Activated gamma-delta T cell (primary cell): ENCODE data around the gene CCR5AS.

ENCODE experiments used
- DNase-seq: peaks from one replicate; lab custom pipeline; 2025; lab: John Stamatoyannopoulos, UW

The CCR5AS gene

DNA sequence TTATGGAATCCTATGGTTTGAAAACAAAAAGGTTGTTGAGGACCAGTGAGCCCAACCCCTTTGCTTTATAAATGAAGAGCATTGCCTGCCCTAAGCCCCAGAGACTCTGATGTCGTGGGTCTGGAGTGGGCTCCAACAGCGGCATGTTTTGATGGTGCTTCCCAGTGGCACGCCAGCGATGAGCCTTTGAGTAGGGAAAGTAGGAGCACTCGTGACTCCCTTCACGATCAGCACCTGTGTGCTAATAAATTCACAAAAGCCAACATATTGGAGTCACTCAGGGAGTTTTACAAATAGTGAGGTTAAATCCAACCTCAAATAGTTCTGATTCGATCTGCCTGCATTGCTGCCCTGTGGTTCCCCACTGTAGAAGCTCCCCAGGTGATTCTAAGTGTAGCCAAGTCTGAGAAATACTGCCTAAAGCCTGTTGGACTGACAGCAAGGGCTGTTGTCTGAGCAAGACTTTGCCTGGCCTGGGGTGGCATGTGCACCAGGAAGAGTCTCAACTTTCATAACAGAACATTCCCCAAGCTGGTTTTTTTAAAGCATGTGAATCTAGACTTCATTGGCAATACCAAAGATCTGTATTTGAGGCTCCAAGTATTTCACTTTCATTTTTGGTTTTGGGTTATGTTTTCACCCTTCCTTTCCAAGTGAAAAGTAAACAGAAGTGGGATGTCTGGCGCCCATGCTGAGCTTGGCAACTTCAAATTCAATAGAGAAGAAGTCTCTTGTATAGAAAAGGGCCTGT, 26.2 kb downstream of the CCR5AS start:
- no peak for DNase-seq

DNA sequence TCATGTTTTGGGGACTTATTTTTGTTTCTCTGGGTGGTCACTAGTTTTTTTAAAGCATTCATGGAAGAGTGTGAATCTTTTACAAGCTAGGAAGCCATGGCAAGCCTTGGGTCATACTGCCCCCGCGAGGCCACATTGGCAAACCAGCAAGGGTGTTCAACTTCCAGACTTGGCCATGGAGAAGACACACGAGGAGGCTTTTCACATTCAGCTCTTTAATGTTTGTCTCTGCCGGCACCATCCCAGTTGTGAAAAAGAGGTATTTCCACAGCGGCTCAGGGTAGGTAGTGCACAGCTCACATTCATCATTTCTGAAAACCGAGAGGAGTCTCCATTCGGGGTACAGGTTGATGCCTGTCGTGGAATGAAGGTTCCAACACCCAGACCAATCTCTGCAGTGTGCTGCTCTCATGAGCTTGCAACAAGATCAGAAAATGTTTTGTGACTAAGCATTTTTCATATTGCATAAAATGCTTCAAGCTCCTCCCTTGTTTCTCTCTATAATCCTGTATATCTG, 28.4 kb downstream of the CCR5AS start:
- DNase-seq: peak; percentile 13

DNA sequence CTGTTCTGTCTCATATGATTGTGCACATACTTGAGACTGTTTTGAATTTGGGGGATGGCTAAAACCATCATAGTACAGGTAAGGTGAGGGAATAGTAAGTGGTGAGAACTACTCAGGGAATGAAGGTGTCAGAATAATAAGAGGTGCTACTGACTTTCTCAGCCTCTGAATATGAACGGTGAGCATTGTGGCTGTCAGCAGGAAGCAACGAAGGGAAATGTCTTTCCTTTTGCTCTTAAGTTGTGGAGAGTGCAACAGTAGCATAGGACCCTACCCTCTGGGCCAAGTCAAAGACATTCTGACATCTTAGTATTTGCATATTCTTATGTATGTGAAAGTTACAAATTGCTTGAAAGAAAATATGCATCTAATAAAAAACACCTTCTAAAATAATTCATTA, 31.1 kb downstream of the CCR5AS start:
- DNase-seq: no peak

DNA sequence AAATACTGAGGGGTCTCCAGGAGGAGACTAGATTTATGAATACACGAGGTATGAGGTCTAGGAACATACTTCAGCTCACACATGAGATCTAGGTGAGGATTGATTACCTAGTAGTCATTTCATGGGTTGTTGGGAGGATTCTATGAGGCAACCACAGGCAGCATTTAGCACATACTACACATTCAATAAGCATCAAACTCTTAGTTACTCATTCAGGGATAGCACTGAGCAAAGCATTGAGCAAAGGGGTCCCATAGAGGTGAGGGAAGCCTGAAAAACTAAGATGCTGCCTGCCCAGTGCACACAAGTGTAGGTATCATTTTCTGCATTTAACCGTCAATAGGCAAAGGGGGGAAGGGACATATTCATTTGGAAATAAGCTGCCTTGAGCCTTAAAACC, 31.6 kb downstream of the CCR5AS start:
- DNase-seq: no peak

DNA sequence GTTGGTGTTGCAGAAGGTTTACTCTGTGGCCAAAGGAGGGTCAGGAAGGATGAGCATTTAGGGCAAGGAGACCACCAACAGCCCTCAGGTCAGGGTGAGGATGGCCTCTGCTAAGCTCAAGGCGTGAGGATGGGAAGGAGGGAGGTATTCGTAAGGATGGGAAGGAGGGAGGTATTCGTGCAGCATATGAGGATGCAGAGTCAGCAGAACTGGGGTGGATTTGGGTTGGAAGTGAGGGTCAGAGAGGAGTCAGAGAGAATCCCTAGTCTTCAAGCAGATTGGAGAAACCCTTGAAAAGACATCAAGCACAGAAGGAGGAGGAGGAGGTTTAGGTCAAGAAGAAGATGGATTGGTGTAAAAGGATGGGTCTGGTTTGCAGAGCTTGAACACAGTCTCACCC, 32.1 kb downstream of the CCR5AS start:
- no peak for DNase-seq

DNA sequence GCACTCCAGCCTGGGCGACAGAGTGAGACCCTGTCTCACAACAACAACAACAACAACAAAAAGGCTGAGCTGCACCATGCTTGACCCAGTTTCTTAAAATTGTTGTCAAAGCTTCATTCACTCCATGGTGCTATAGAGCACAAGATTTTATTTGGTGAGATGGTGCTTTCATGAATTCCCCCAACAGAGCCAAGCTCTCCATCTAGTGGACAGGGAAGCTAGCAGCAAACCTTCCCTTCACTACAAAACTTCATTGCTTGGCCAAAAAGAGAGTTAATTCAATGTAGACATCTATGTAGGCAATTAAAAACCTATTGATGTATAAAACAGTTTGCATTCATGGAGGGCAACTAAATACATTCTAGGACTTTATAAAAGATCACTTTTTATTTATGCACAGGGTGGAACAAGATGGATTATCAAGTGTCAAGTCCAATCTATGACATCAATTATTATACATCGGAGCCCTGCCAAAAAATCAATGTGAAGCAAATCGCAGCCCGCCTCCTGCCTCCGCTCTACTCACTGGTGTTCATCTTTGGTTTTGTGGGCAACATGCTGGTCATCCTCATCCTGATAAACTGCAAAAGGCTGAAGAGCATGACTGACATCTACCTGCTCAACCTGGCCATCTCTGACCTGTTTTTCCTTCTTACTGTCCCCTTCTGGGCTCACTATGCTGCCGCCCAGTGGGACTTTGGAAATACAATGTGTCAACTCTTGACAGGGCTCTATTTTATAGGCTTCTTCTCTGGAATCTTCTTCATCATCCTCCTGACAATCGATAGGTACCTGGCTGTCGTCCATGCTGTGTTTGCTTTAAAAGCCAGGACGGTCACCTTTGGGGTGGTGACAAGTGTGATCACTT, 34.1 kb downstream of the CCR5AS start:
- DNase-seq: no peak

DNA sequence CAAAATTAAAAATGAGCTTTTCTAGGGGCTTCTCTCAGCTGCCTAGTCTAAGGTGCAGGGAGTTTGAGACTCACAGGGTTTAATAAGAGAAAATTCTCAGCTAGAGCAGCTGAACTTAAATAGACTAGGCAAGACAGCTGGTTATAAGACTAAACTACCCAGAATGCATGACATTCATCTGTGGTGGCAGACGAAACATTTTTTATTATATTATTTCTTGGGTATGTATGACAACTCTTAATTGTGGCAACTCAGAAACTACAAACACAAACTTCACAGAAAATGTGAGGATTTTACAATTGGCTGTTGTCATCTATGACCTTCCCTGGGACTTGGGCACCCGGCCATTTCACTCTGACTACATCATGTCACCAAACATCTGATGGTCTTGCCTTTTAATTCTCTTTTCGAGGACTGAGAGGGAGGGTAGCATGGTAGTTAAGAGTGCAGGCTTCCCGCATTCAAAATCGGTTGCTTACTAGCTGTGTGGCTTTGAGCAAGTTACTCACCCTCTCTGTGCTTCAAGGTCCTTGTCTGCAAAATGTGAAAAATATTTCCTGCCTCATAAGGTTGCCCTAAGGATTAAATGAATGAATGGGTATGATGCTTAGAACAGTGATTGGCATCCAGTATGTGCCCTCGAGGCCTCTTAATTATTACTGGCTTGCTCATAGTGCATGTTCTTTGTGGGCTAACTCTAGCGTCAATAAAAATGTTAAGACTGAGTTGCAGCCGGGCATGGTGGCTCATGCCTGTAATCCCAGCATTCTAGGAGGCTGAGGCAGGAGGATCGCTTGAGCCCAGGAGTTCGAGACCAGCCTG, 35.1 kb downstream of the CCR5AS start:
- no peak for DNase-seq

DNA sequence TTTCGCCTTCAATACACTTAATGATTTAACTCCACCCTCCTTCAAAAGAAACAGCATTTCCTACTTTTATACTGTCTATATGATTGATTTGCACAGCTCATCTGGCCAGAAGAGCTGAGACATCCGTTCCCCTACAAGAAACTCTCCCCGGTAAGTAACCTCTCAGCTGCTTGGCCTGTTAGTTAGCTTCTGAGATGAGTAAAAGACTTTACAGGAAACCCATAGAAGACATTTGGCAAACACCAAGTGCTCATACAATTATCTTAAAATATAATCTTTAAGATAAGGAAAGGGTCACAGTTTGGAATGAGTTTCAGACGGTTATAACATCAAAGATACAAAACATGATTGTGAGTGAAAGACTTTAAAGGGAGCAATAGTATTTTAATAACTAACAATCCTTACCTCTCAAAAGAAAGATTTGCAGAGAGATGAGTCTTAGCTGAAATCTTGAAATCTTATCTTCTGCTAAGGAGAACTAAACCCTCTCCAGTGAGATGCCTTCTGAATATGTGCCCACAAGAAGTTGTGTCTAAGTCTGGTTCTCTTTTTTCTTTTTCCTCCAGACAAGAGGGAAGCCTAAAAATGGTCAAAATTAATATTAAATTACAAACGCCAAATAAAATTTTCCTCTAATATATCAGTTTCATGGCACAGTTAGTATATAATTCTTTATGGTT, 35.9 kb downstream of the CCR5AS start, which contains the start of gene CCR5:
Gene CCR5, plus strand, starts transcription at position 108 of the 680 bp plus-strand sequence. CDS start 1,957 bp downstream, outside the sequence.
- DNase-seq: no peak

DNA sequence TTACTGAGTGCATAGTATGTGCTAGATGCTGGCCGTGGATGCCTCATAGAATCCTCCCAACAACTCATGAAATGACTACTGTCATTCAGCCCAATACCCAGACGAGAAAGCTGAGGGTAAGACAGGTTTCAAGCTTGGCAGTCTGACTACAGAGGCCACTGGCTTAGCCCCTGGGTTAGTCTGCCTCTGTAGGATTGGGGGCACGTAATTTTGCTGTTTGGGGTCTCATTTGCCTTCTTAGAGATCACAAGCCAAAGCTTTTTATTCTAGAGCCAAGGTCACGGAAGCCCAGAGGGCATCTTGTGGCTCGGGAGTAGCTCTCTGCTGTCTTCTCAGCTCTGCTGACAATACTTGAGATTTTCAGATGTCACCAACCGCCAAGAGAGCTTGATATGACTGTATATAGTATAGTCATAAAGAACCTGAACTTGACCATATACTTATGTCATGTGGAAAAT, 37.2 kb downstream of the CCR5AS start:
- DNase-seq: no peak

DNA sequence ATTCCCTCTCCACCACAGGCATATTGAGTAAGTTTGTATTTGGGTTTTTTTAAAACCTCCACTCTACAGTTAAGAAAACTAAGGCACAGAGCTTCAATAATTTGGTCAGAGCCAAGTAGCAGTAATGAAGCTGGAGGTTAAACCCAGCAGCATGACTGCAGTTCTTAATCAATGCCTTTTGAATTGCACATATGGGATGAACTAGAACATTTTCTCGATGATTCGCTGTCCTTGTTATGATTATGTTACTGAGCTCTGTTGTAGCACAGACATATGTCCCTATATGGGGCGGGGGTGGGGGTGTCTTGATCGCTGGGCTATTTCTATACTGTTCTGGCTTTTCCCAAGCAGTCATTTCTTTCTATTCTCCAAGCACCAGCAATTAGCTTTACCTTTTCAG, 37.7 kb downstream of the CCR5AS start:
- DNase-seq: no peak

DNA sequence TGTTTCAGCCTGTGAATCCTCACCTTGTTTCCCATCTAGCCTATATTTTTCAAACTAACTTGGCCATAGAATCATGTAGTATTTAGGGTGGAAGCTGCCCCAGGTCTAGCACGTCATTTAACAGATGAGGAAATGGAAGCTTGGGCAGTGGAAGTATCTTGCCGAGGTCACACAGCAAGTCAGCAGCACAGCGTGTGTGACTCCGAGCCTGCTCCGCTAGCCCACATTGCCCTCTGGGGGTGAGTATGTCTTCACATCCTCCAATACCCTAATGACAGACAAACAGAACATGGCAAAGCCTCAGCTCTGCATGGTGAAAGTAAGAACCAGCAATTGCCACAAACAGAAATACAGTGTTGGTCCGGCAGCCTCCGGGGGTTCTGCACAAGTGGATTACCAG, 38.3 kb downstream of the CCR5AS start:
- peak; percentile 14 for DNase-seq

DNA sequence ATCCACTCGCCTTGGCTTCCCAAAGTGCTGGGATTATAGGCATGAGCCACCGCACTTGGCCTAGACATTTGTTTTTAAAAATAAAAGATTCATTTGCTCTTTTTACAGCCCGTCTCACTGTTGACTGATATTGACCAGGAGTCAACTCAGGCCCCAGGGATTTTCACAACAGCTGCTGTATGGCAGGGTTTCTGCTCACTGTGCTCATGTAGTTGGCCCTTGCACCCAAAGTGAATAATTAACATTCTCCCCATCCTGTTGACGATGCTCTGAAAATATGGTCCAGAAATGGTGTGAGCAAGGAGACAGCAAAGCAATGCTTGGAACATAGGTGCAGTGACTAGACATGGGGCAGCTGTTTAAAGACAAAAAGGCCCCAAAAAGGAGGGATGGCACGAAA, 39.1 kb downstream of the CCR5AS start:
- no peak for DNase-seq

DNA sequence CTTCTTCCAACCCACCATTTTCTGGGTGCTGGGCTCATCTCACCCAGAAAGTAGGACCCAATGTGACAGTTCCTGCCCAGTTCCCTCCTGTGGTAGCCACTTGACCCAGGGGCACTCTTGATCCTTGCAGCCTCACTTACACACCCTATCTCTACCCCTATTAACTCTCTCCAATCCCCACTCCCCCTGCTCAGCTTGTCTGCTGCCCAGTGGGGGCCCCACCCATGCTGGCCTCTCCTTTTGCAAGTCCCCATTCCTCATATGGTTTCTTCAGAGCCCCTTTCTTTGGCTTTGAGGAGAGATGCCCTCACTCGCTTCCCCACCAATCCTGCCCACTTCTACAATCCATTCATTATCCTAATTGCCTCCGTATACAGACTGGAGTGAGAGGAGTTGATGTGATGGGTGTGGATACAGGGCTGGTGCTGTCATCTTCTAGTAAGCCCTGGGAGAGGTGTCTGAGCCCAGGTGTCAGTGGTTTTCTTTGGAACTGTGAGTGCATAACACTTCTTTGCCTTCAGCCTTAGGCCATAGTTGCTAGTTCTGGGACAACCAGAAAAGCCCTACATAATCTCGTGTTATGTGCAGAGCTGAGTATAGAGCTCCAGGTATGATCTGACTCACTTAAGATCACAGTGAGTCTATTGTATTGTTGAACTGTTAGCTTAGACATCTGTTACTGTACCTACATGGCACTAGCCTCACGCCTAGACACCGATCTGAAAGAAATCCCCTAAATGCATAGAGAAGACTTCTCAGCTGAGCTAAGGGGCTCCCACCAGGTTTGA, 40.9 kb downstream of the CCR5AS start:
- DNase-seq: no peak

DNA sequence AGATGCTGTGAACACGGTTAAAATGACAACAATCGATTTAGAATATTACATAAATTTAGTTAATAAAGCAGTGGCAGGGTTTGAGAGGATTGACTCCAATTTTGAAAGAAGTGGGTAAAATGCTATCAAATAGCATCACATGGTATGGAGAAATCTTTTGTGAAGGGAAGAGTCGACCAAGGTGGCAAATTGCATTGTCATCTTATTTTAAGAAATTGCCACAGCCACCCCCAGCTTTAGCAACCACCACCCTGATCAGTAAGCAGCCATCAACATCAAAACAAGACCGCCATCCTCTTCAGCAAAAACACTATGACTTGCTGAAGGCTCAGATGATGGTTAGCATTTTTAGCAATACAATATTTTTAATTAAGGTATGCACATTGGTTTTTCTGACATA, 41.8 kb downstream of the CCR5AS start:
- DNase-seq: no peak

DNA sequence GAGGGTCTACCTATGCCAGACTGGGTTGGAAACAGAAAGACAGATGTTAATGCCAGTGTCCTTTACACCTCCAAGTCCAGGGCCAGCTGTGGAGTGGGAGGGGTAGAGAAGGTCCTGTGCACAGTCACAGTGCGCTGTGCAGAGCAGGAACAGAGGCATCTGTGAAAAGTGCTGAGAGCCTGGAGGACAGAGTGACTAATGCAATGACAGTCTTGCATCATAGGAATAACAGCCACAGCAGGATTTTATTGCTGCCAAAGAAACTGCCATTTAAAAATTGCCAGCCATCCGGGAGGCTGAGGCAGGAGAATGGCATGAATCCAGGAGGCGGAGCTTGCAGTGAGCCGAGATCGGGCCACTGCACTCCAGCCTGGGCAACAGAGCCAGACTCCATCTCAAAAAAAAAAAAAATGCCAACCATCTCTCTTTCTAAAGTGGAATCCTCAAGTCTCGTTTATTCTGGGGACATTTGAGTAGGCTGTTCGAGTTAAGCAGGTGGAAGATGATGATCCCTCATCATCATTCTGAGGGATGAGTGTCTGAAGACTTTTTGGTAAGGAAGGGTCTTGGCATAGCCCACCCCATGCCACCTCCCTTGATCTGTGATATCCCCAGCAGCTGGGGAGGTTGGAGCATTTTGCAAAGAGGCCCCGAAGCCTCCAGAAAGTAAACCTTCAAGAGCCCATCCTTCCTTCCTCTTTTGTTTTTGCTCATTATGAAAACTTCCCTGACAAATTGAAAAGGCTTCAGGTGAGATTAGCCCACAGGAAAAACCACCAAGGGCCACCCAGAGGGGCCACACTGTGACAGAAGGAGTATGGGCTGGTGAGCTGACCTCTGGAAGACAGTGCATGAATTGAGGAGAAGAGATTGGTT, 45.2 kb downstream of the CCR5AS start:
- no peak for DNase-seq

DNA sequence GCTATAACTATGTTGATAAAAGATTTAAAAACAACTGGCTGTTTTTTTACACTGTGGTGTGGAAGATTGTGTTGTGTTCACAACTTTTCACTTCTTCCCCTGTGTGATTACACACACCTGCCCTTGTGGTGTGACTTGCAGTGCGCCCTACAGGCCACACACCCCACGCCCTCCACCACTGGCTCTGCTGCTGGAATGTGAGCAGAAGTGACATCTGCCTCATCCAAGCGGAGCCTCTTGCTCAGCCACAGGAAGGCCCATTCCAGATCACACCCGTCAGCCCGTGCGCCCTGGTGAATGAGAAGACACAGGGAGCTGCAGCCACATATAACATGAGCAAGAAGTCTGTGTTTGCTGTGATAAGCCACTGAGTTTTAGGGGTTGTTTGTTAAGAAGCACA, 46.0 kb downstream of the CCR5AS start:
- DNase-seq: peak; percentile 20

DNA sequence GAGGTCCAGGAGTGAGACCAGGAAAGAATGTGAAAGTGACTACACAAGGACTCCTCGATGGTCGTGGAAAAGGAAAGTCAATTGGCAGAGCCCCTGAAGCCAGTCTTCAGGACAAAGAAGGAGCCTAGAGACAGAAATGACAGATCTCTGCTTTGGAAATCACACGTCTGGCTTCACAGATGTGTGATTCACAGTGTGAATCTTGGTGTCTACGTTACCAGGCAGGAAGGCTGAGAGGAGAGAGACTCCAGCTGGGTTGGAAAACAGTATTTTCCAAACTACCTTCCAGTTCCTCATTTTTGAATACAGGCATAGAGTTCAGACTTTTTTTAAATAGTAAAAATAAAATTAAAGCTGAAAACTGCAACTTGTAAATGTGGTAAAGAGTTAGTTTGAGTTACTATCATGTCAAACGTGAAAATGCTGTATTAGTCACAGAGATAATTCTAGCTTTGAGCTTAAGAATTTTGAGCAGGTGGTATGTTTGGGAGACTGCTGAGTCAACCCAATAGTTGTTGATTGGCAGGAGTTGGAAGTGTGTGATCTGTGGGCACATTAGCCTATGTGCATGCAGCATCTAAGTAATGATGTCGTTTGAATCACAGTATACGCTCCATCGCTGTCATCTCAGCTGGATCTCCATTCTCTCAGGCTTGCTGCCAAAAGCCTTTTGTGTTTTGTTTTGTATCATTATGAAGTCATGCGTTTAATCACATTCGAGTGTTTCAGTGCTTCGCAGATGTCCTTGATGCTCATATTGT, 47.0 kb downstream of the CCR5AS start:
- no peak for DNase-seq

DNA sequence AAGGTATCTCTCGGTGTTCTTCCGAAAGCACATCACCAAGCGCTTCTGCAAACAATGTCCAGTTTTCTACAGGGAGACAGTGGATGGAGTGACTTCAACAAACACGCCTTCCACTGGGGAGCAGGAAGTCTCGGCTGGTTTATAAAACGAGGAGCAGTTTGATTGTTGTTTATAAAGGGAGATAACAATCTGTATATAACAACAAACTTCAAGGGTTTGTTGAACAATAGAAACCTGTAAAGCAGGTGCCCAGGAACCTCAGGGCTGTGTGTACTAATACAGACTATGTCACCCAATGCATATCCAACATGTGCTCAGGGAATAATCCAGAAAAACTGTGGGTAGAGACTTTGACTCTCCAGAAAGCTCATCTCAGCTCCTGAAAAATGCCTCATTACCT, 48.4 kb downstream of the CCR5AS start:
- no peak for DNase-seq

DNA sequence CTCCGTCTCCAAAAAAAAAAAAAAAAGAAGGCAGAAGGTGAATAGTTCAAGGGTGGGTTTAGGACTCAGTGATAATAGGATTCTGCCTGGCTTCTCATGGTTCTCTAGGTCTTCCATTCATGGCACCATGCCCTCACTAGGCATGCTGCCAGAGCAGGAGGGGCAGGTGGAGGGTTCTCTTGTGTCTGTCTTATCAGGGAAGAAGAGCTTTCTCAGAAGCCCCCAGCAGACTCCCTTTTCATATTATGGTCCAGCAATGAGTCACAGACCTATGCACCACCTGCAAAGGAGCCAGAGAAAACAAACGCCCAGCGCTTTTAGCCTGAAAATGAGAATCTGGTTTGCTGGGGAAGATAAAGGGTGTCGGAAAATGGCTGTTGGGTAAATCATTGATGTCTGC, 50.0 kb downstream of the CCR5AS start:
- DNase-seq: no peak
